IMR-90 (cell line): ENCODE data around the gene CAMK4. TPM values are rescaled to one million over a fixed set of nuclear protein-coding genes. Genes with fewer than 3 reads are reported as not detected.

Experiments
- ATAC-seq: fragments of 200-7000 bp; cut with Tn5 transposase; 2 replicates; pipeline ENCODE4 v1.9.1; 2020; ENCODE audit warnings: low read depth, mild to moderate bottlenecking, moderate library complexity
- BruUV-seq: library from RNA; stranded (reverse); fragments of 400-500 nt; replicated peaks from 2 replicates; lab custom pipeline; 2021; lab: Mats Ljungman, UMichigan
- CTCF ChIA-PET: fragments of 300-600 bp; formaldehyde crosslinking; extraction: SDS; loops from one replicate; lab custom pipeline; 2021; ENCODE audit warnings: antibody characterized with exemption; lab: Yijun Ruan, JAX
- POLR2A ChIA-PET: fragments of 300-600 bp; sonication (Branson Sonifier 250); formaldehyde crosslinking; loops from one replicate; lab custom pipeline; 2022; ENCODE audit warnings: antibody characterized with exemption; ENCODE audit not compliant: unreplicated experiment; lab: Charles Lee
- DNase-seq: peaks from one replicate; pipeline ENCODE4 v3.0.0; 2013
- H2AFZ ChIP-seq: replicated peaks from 2 replicates; pipeline ENCODE3; 2013; ENCODE audit warnings: low read length, mild to moderate bottlenecking; ENCODE audit not compliant: poor library complexity
- H2AK5ac ChIP-seq: 2 replicates; pipeline ENCODE4 v1.6.1; 2013; ENCODE audit warnings: low read depth, low read length, inconsistent platforms
- H2AK9ac ChIP-seq: replicated peaks from 2 replicates; pipeline ENCODE3; 2013; ENCODE audit warnings: mild to moderate bottlenecking, low read depth, low read length, moderate library complexity; ENCODE audit not compliant: poor library complexity
- H2BK120ac ChIP-seq: 2 replicates; pipeline ENCODE4 v1.6.1; 2013; ENCODE audit warnings: low read depth, low read length, inconsistent platforms
- H2BK15ac ChIP-seq: 3 replicates; pipeline ENCODE4 v1.6.1; 2013; ENCODE audit warnings: low read depth, low read length, inconsistent platforms
- H2BK20ac ChIP-seq: 2 replicates; pipeline ENCODE4 v1.6.1; 2013; ENCODE audit warnings: low read depth, mild to moderate bottlenecking, inconsistent platforms, low read length, moderate library complexity
- H2BK5ac ChIP-seq: 2 replicates; pipeline ENCODE4 v1.6.1; 2013; ENCODE audit warnings: mild to moderate bottlenecking, low read depth, low read length, inconsistent platforms; ENCODE audit not compliant: poor library complexity, severe bottlenecking
- H3K14ac ChIP-seq: replicated peaks from 2 replicates; pipeline ENCODE4 v1.6.1; 2013; ENCODE audit warnings: low read depth, low read length, inconsistent platforms
- H3K18ac ChIP-seq: 2 replicates; pipeline ENCODE4 v1.6.1; 2013; ENCODE audit warnings: low read depth, low read length, control low read depth
- H3K23ac ChIP-seq: 2 replicates; pipeline ENCODE4 v1.6.1; 2013; ENCODE audit warnings: low read depth, low read length, inconsistent platforms
- H3K27ac ChIP-seq: 2 replicates; pipeline ENCODE4 v1.5.1; 2013; ENCODE audit warnings: mild to moderate bottlenecking, control low read depth, low read length; ENCODE audit not compliant: insufficient read depth
- H3K27me3 ChIP-seq: 2 replicates; pipeline ENCODE4 v1.6.1; 2013; ENCODE audit warnings: low read length; ENCODE audit not compliant: control insufficient read depth, insufficient read depth
- H3K36me3 ChIP-seq: 2 replicates; pipeline ENCODE4 v1.6.1; 2013; ENCODE audit warnings: low read length, mixed read lengths; ENCODE audit not compliant: control insufficient read depth, insufficient read depth
- H3K4ac ChIP-seq: 2 replicates; pipeline ENCODE4 v1.6.1; 2013; ENCODE audit warnings: low read depth, low read length, inconsistent platforms
- H3K4me1 ChIP-seq: 2 replicates; pipeline ENCODE4 v1.6.1; 2013; ENCODE audit warnings: low read length, mixed read lengths; ENCODE audit not compliant: control insufficient read depth, insufficient read depth
- H3K4me2 ChIP-seq: 2 replicates; pipeline ENCODE4 v1.6.1; 2013; ENCODE audit warnings: low read depth, mild to moderate bottlenecking, control low read depth, low read length, moderate library complexity
- H3K4me3 ChIP-seq: 2 replicates; pipeline ENCODE4 v1.5.1; 2013; ENCODE audit warnings: low read depth, mild to moderate bottlenecking, control low read depth, low read length, moderate library complexity; ENCODE audit not compliant: insufficient read depth
- H3K56ac ChIP-seq: 2 replicates; pipeline ENCODE4 v1.6.1; 2013; ENCODE audit warnings: low read length, inconsistent platforms; ENCODE audit not compliant: insufficient read depth; ENCODE audit errors: extremely low read depth
- H3K79me1 ChIP-seq, 2 experiments: 2 replicates each; pipeline ENCODE4 v1.6.1; 2013; ENCODE audit warnings: low read length in 2 of 2, inconsistent platforms in 1 of 2, low read depth in 1 of 2
- H3K9ac ChIP-seq: 2 replicates; pipeline ENCODE4 v1.6.1; 2013; ENCODE audit warnings: low read depth, low read length, control low read depth
- H3K9me1 ChIP-seq: 2 replicates; pipeline ENCODE4 v1.6.1; 2013; ENCODE audit warnings: low read length, inconsistent platforms; ENCODE audit not compliant: insufficient read depth
- H3K9me3 ChIP-seq: 2 replicates; pipeline ENCODE4 v1.6.1; 2013; ENCODE audit warnings: low read length; ENCODE audit not compliant: control insufficient read depth, insufficient read depth
- H4K20me1 ChIP-seq: 2 replicates; pipeline ENCODE4 v1.6.1; 2013; ENCODE audit warnings: low read length, inconsistent platforms; ENCODE audit not compliant: insufficient read depth
- H4K5ac ChIP-seq: 2 replicates; pipeline ENCODE4 v1.6.1; 2013; ENCODE audit warnings: mild to moderate bottlenecking, low read depth, low read length, control low read depth
- H4K8ac ChIP-seq, 2 experiments: 2 replicates each; pipeline ENCODE4 v1.6.1; 2013; ENCODE audit warnings: low read depth in 2 of 2, low read length in 2 of 2, control low read depth in 1 of 2, inconsistent platforms in 1 of 2
- H4K91ac ChIP-seq: 2 replicates; pipeline ENCODE4 v1.6.1; 2013; ENCODE audit warnings: low read depth, low read length, inconsistent platforms; ENCODE audit not compliant: insufficient read depth
- BHLHE40 ChIP-seq: fragments of 150-350 bp; IDR thresholded peaks from 2 replicates; pipeline ENCODE4 v1.6.1; 2016; ENCODE audit warnings: mild to moderate bottlenecking, low read depth, low read length
- CEBPB ChIP-seq: IDR thresholded peaks from 2 replicates; pipeline ENCODE4 v1.6.1; 2012; ENCODE audit warnings: low read depth, low read length, improper control_type of control experiment
- CHD1 ChIP-seq: IDR thresholded peaks from 2 replicates; pipeline ENCODE4 v1.6.1; 2012; ENCODE audit warnings: low read depth, low read length, improper control_type of control experiment
- ELK1 ChIP-seq: fragments of 150-350 bp; IDR thresholded peaks from 2 replicates; pipeline ENCODE4 v1.6.1; 2016; ENCODE audit warnings: low read depth, mild to moderate bottlenecking, low read length, moderate library complexity, borderline replicate concordance
- FOS ChIP-seq: fragments of 150-350 bp; IDR thresholded peaks from 2 replicates; pipeline ENCODE4 v1.6.1; 2016; ENCODE audit warnings: low read depth, low read length
- MAFK ChIP-seq: IDR thresholded peaks from 2 replicates; pipeline ENCODE4 v1.6.1; 2012; ENCODE audit warnings: low read depth, low read length, improper control_type of control experiment
- MAZ ChIP-seq: IDR thresholded peaks from 2 replicates; pipeline ENCODE4 v1.6.1; 2012; ENCODE audit warnings: low read depth, mild to moderate bottlenecking, low read length, improper control_type of control experiment, moderate library complexity, borderline replicate concordance
- MXI1 ChIP-seq: IDR thresholded peaks from 2 replicates; pipeline ENCODE4 v1.6.1; 2012; ENCODE audit warnings: low read depth, mild to moderate bottlenecking, low read length, moderate library complexity, borderline replicate concordance
- NFE2L2 ChIP-seq: fragments of 150-350 bp; IDR thresholded peaks from 2 replicates; pipeline ENCODE4 v1.6.1; 2016; ENCODE audit warnings: low read depth, mild to moderate bottlenecking, low read length
- POLR2A ChIP-seq: IDR thresholded peaks from 2 replicates; pipeline ENCODE4 v1.6.1; 2012; ENCODE audit warnings: mild to moderate bottlenecking, low read depth, low read length
- RAD21 ChIP-seq: IDR thresholded peaks from 2 replicates; pipeline ENCODE4 v1.6.1; 2012; ENCODE audit warnings: low read length, improper control_type of control experiment
- RCOR1 ChIP-seq: IDR thresholded peaks from 2 replicates; pipeline ENCODE4 v1.6.1; 2012; ENCODE audit warnings: mild to moderate bottlenecking, low read length, improper control_type of control experiment; ENCODE audit not compliant: insufficient replicate concordance
- RFX5 ChIP-seq: IDR thresholded peaks from 2 replicates; pipeline ENCODE4 v1.8.0; 2012; ENCODE audit warnings: low read depth, mild to moderate bottlenecking, low read length, moderate library complexity
- SMC3 ChIP-seq: fragments of 150-350 bp; IDR thresholded peaks from 2 replicates; pipeline ENCODE4 v1.6.1; 2016; ENCODE audit warnings: low read depth, mild to moderate bottlenecking, antibody characterized with exemption, low read length, moderate library complexity
- WGBS, 2 experiments: methylation state at CpG; one replicate each; pipeline versions ENCODE4 v1.1.5 to v1.1.7; 2013; ENCODE audit warnings: missing lambda C conversion rate in 2 of 2; ENCODE audit not compliant: insufficient read length in 1 of 2; ENCODE audit errors: extremely low coverage in 2 of 2; 5-methylcytosine and 5-hydroxymethylcytosine counted together
- dilution Hi-C: fragments of 300-500 bp; cut with HindIII; formaldehyde crosslinking; loops from one replicate; pipeline ENCODE4 v1.14.3; 2018; ENCODE audit warnings: low sequenced_read_pairs; ENCODE audit not compliant: unreplicated experiment
- in situ Hi-C: fragments of 300-500 bp; cut with MboI; formaldehyde crosslinking; loops from 3 replicates; pipeline ENCODE4 v1.14.3; 2019; ENCODE audit warnings: low sequenced_read_pairs, inconsistent platforms, mixed read lengths
- intact Hi-C: fragments of 100-400 bp; cut with micrococcal nuclease; formaldehyde crosslinking; loops from 2 replicates; pipeline ENCODE4 v1.10.0; 2022
- polyA plus RNA-seq, 3 experiments: library from polyadenylated mRNA; depleted of rRNA; stranded (reverse); fragments of >200 nt; gene quantifications; 2 replicates each; pipeline ENCODE4 v1.2.3, GENCODE V29; 2012; ENCODE audit warnings: low replicate concordance in 1 of 3
- total RNA-seq: library from RNA; depleted of rRNA; stranded (reverse); fragments of >200 nt; gene quantifications from 2 replicates; pipeline ENCODE4 v1.2.3, GENCODE V29; 2012
- TF ChIP-seq, protein P1 (sequence below): conservative IDR thresholded peaks from 2 replicates; pipeline ENCODE4 v1.5.1; 2012; ENCODE audit warnings: mild to moderate bottlenecking, low read depth, low read length, improper control_type of control experiment
- TF ChIP-seq, protein P2 (sequence below): fragments of 150-350 bp; IDR thresholded peaks from 2 replicates; pipeline ENCODE4 v1.6.1; 2017; ENCODE audit warnings: mild to moderate bottlenecking, antibody characterized with exemption, low read length, low read depth

Gene CAMK4
- total and polyA plus RNA-seq, 2 of the 4 experiments (the other 2 are of a cell fraction) = 3.7 to 4.8 TPM

GRCh38 chr5:111255169-111255568, 31.0 kb downstream of the CAMK4 start:
- POLR2A ChIA-PET = no interaction called here
- intact Hi-C loops = no loop called here

More at GRCh38 chr5:111255169-111255568, 31.0 kb downstream of the CAMK4 start:
- Histone ChIP-seq H2BK5ac (no peak overlapping the region), H3K4ac (no peak overlapping the region), H2AK9ac (no peak overlapping the region), H3K56ac (no peak overlapping the region), H2BK20ac (no peak overlapping the region), H3K14ac (no peak overlapping the region), H3K27ac (no peak overlapping the region), H3K4me2 (no peak overlapping the region), H4K91ac (no peak overlapping the region), H3K23ac (no peak overlapping the region), H3K9me3 (no peaks in the 10 kb centered on the region), H2AK5ac (no peak overlapping the region), H3K27me3 (no peaks in the 10 kb centered on the region), H3K4me1 (no peaks in the 10 kb centered on the region), H3K4me3 (no peak overlapping the region), H2AFZ (no peak overlapping the region), H3K9me1 (no peaks in the 10 kb centered on the region), H3K79me1 (no peaks in the 10 kb centered on the region), H3K9ac (no peak overlapping the region), H4K8ac (no peak overlapping the region), H2BK120ac (no peak overlapping the region), H3K18ac (no peak overlapping the region), H4K5ac (no peak overlapping the region), H2BK15ac (no peak overlapping the region), H3K36me3 (no peaks in the 10 kb centered on the region), H4K20me1 (no peaks in the 10 kb centered on the region)
- dilution Hi-C loops (no loop called here), in situ Hi-C loops (no loop called here)
- ATAC-seq (no peak), DNase-seq (no peak)
- CTCF ChIA-PET = interaction anchor here (0.6 to 1.3 kb wide), 2 partner anchors 10 to 1747 kb away, joined by 3 read pairs; no protein-coding TSS in a partner anchor
- no TSS peak for BruUV-seq
- WGBS, 2 experiments = no CpG with 5 or more reads among the region's 1 CpG
- TF ChIP-seq, protein P1, sequence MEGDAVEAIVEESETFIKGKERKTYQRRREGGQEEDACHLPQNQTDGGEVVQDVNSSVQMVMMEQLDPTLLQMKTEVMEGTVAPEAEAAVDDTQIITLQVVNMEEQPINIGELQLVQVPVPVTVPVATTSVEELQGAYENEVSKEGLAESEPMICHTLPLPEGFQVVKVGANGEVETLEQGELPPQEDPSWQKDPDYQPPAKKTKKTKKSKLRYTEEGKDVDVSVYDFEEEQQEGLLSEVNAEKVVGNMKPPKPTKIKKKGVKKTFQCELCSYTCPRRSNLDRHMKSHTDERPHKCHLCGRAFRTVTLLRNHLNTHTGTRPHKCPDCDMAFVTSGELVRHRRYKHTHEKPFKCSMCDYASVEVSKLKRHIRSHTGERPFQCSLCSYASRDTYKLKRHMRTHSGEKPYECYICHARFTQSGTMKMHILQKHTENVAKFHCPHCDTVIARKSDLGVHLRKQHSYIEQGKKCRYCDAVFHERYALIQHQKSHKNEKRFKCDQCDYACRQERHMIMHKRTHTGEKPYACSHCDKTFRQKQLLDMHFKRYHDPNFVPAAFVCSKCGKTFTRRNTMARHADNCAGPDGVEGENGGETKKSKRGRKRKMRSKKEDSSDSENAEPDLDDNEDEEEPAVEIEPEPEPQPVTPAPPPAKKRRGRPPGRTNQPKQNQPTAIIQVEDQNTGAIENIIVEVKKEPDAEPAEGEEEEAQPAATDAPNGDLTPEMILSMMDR = no peak
- TF ChIP-seq RFX5 = no peak
- no peak for TF ChIP-seq SMC3
- TF ChIP-seq ELK1 = no peak
- no peak for TF ChIP-seq RAD21
- TF ChIP-seq CEBPB = no peak
- TF ChIP-seq, protein P2, sequence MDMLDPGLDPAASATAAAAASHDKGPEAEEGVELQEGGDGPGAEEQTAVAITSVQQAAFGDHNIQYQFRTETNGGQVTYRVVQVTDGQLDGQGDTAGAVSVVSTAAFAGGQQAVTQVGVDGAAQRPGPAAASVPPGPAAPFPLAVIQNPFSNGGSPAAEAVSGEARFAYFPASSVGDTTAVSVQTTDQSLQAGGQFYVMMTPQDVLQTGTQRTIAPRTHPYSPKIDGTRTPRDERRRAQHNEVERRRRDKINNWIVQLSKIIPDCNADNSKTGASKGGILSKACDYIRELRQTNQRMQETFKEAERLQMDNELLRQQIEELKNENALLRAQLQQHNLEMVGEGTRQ = no peak
- no peak for TF ChIP-seq NFE2L2
- TF ChIP-seq MAZ = no peak
- no peak for TF ChIP-seq FOS
- no peak for TF ChIP-seq MXI1
- no peak for TF ChIP-seq MAFK
- no peak for TF ChIP-seq BHLHE40
- no peak for TF ChIP-seq POLR2A
- TF ChIP-seq RCOR1 = no peak
- no peak for TF ChIP-seq CHD1
